HS-27A (cell line): ENCODE measurements around the gene BLOC1S4.
A peak's percentile ranks its signal among the peaks of the same experiment; 100 is the strongest.

Source experiments
- DNase-seq: peaks from one replicate; pipeline ENCODE4 v3.0.0-alpha.2; 2012; ENCODE audit warnings: low read depth, missing footprints

BLOC1S4 gene

DNA sequence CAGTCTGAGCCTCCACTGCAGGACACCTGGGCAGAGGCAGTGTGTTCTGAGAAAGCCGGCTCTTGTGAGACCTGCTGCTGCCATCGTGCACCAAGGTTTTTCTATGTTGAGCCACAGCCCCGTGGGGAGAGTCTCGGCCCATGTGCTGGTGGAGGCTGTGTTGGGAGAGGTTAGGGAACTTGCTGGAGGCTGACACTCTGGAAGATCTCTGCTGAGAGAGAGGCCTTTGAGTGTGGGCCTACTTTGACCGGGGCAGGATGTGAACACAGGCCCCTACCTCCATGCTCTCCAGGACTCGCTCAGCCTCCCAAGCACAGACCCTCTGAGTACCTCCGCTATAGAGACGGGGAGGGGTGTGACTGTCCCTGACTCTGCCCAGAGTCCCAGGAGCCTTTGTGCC, 23.6 kb upstream of the BLOC1S4 start:
- no peak for DNase-seq

DNA sequence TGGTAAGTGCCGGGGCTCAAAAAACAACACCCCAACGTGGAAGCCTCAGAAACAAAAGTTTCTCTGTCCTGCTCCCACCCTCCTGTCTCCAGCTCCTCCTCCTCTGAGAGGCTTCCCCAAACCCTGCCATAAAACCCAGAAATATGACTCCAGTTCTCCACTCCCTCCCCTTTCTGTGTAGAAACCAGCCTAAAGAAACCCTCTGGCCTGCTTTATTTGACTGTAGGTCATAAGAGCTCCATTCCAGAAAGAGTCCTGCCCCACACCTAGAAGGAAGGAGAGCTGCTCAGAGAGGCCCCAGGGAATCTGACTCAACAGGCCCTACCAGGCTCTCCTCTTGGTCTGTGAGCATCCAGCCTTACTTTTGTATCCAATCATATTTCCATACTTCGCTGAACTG, 23.2 kb upstream of the BLOC1S4 start:
- DNase-seq: no peak

DNA sequence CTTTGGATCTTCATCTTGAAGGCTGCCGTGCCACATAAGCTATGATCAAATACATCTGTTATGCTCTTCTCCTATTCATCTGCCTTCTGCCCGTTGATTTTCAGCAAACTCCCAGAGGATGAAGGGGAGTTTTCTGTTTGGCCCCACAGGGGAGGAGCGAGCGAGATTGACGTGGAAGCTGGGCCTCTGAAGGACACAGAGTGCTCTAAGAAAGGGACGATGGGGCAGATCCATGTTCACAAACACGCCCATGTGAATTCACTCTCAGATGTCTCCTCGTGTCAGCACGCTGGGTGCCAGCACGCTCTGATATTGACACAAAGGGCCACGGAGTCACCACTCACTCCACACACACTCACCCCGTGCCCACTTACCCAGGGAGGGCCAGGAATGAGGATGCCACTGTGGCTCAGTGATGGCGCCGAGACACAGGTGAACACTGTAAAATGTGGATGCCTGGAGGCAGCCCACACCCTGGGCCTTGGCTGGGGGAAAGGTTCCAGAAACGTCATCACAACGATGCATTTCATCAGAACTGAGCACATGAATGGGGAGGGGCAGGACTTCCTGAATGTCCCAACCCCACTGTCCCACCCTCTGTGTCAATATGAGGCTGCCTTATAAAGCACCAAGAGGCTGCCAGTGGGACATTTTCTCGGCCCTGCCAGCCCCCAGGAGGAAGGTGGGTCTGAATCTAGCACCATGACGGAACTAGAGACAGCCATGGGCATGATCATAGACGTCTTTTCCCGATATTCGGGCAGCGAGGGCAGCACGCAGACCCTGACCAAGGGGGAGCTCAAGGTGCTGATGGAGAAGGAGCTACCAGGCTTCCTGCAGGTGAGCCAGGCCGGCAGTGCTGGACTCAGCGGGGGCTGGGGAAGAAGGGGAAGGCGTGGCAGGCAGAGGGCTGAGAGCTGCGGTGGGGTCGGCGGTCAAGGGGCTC, 22.5 kb upstream of the BLOC1S4 start, which contains the start of gene S100P:
TSS of gene S100P (plus strand) at position 648 of the 946 bp plus-strand sequence. CDS start at position 703, 55 bp downstream.
- no peak for DNase-seq

DNA sequence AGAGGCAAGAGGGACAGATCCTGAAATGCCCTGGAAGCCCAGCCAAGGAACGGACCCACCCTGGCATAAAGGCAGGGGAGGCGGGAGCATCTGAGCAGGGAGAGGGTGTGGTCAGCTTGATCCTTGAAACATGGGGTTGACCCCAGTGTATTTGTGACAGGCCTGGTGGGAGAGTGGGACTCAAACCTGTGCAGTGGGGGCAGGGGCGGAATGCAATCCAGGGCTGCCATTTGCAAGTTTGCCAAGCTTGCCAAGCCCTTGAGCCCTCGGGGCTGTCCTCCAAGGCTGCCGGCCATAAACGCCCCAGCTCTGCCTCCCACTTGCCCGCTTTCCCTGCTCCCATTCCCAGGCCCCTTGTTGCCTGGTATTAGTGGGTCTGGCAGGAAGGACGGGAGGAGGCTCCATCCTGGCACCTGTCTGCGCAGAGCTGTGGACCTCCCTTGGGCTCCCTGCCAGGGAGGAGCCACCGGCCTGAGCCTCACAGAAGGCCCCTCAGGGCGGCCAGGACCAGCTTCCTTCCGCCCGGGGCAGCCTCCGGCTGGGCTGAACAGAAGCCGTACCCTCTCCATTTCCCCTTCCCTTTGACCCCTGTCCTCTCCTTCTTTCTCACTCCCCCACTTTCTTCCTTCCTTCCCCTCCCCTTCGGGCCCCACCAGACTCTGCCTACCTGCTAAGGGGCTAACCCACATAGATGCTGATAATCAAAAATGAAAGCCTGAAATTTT, 21.6 kb upstream of the BLOC1S4 start:
- no peak for DNase-seq

DNA sequence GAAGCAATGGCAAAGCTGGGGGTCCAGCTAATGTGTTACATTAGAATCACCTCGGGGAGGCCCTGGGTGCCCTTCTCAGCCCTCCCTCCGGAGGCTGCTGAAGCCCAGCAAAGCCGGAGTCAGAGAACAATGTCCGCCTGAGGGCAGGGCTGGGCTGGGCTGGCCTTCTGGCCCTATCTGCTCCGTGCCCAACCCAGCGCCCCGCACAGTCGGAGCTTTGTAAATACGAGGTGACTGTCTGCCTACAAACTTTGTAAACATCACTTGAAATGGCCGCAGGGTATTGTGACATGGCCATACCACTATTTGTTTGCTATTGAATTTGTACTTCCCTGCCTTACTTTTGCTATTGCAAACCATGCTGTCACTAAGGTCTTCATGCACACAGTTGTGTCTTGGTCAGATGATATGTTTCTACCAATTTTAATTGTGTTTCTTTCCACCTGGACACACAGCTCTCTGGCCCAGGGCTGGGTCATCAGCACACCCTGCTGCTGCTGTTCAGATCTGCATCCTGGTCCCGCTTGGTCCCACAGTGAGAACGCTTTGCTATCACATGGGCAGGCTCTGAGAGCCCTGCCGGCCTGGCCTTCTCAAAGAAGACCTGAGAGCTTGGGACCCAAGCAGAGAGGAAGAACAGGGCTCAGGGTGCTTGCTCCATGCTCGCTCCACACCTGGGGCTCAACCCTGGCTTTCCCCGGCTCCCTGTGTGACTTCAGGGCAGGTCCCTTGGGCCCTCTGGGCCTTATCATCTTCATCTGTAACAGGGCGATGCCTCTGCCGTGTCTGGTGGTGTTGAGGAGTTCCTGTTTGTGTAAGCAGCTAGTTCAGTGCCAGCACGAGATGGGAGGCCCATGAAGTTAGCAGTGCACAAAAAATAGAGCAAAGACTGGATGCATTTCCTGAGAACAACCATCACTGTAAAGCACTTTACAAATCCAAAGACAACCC, 20.0 kb upstream of the BLOC1S4 start:
- no peak for DNase-seq

DNA sequence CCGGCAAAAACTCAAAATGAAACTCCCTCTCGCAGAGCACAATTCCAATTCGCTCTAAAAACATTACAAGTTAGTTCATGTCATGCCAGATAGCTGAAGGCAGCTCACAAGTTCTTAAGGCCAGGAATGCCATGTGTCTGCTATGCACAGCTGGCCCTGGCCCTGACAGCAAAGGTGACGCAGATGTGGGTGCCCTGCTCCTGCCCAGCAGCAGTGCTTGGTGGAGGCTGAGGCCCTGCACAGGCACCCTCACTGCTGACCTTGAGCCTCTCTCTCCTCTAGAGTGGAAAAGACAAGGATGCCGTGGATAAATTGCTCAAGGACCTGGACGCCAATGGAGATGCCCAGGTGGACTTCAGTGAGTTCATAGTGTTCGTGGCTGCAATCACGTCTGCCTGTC, 19.4 kb upstream of the BLOC1S4 start:
- no peak for DNase-seq

DNA sequence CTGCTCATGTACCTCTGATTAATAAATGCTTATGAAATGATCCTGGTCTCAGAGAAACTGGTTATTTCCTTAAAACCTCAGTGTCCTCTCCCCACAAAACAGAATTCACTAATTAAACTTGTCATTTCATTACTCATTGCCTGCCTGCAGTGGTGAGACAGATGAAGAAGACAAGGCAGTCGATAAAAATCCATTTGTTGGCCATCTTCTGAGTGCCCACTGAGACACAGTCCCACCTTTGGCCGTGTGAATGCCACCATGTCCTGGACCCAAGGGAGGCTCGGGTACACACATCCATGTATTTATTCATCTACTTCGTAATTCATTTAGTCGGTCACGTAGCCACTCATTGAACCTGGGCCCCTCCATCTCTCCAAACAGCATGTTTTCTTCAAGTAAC, 18.8 kb upstream of the BLOC1S4 start:
- DNase-seq: no peak

DNA sequence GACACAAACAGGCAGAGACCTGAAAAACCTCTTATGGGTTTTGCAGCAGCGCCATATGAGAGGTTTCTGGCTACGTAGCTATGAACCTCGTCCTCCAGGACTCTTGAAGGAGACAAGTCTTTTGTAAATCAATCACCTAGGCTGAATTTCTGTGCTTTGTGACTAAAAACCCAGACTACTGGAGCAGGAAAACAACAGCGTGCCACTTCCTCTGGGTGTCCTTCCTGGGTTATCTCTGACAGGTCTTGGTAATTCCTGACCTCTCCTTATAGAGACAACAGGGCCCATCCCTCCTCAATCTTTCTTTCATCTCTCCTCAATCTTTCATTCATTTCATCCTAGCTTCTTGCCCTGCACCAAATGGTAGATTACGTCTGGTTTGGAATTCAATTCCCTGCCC, 16.6 kb upstream of the BLOC1S4 start:
- no peak for DNase-seq

DNA sequence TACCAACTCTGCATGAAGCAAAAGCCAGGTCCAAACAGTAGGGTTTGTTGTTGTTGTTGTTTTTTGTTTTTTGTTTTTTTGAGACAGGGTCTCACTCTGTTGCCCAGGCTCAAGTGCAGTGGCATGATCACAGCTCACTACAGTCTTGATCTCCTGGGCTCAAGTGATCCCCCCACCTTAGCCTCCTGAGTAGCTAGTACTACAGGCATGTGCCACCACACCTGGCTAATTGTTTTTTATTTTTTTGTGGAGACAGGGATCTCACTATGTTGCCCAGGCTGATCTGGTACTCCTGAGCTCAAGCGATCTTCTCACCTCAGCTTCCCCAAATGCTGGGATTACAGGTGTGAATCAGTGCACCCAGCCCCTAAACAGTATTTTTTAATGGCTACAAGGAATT, 16.1 kb upstream of the BLOC1S4 start:
- DNase-seq: no peak

DNA sequence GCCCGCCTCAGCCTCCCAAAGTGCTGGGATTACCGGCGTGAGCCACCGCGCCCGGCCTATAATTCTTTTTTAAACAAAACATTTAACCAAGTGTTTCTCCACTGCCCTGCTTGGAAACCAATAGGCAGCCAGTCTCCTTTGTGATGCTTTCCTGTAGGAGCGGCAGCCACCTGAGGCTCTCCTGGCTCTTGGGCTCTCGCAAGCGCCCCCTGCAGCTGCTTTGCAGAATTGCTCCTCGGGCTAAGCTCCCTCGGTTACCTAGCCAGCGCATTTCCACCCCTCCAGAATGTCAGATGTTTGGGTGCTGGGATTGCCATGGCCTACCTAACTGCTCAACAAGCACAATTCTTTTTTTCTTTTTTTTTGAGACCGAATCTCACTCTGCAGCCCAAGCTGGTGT, 14.6 kb upstream of the BLOC1S4 start:
- DNase-seq: no peak

DNA sequence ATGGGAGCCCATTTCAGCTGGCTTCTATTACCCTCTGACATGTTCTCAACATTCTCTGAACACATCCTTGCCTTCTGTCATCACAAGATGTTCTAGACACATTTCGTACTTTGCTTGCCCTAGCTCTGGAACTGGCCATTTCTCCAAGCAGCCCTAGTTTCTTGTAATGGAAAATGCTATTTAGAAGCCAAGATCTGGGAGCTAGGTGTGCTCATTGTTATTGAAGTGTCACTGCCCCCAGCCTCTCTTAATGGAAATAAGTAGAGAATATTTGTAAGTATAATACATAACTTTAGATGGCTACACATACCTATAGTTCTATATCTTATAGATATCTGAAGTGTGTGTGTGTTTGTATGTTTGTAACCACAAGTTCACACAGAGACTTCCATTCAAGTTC, 13.2 kb upstream of the BLOC1S4 start:
- DNase-seq: no peak

DNA sequence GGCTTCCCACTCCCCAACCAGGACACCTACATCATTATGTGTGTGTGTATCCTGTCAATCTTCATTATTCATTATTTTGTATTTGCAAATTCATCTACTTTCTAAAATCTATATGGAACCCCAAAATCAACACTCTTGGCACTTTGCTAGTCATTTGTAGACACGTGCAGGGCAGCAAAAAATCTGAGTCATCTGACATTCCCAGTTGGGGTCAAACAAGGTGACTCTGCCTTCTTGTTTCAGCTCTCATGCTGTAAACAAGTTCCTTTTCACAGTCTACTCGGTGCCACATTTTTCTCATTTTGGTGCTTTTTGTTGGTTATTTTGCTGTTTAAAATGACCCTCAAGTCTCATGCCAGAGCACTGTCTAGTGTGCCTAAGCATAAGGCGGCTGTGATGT, 12.2 kb upstream of the BLOC1S4 start:
- no peak for DNase-seq

DNA sequence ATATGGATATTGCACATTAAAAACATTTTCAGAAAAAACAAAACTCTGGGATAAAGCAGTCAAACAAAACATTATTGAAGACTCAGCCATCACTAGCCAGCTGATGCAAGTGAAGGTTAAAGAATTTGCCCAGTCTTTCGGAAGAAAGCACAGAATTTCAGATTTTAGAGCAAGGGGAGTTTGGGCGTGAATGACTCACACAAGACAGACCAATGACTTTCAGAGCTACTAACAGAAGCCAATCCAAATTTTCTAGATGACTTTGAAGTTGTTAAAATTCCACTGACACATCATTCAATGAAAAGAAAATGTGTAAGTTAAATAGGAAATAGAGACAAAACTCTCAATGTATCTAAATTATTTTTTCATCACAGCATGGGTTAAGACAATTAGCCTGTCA, 10.3 kb upstream of the BLOC1S4 start:
- no peak for DNase-seq

DNA sequence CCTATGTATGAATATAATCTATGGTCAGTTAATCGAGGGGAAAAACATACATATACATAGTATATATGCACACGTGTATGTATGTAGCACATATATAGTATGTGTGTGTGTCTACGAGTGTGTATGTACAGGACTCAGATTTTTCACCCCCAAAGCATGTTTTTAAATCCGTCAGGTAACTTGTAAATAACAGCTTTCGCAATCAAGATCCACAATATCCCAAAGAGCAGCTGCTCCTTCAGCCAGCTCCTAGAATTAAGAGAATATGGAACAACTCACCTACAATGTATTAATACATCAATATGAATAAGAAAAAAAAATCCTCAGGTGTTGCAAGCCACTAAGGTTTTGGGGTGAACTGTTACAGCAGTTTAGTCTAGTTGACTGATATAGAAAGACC, 9.8 kb upstream of the BLOC1S4 start:
- no peak for DNase-seq

DNA sequence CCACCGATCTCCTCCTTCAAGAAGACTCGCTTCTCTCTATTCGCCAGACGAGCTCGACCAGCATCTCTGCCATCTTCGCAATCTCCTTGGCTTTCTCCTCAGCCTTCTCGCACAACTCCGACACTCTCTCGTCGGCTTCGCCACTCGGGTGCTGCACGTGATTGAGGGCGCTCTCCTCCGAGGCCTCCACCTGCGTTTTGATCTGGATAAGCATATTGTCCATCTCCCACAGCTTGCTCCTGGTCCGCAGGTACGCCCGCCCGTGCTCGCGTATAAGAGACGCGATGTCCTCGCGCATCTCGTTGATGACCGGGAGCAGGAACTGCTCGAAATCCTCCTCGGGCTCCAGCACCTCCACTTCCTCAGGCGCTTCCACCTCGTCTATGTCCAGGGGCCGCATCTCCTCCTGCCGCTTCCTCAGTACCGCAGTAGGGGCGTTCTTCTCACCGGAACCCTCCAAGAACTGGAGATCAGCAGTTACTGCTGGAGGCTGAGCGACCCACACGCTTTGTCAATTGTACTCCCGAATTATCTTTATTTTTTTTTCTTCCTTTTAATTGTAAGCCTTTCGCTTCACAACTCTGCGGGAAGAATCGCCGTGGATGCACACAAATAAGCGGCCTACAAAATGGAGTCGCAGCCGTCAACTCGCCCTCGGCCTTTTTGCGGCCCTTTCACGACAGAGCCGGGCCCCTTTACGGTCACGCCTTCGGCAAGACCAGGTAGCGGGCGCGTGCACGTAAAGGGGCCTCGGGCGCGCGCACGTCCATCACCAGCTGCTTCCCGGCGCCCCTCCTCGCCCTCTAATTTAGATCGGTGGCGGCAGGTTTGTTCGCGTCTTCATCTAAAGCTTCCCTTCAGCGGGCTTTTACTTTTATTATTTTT, 6.5 kb upstream of the BLOC1S4 start, which contains the start of gene MRFAP1L1:
TSS of gene MRFAP1L1 (minus strand) at position 636 of the 885 bp plus-strand sequence. CDS start at position 400, 236 bp downstream.
- DNase-seq: peak; percentile 82

DNA sequence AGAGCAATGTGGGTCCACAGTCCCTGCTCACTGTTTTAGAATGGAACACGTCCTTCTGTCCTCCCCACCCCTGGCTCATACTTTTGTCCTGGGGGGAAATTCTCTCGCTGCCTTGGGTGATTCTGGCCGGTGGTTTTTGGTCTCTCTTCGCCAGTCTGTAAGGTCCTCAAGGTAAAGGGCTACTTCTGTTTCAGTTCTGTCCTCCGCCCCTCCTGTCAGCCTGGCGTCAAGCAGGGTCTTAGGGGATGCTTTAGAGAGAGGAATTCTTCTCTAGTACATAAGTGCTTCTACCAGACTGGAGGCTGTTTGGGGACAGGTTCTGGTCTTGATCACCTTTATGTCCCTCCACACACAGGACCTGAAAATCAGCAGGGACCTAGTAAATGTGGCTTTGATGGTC, 5.7 kb upstream of the BLOC1S4 start:
- DNase-seq: no peak

DNA sequence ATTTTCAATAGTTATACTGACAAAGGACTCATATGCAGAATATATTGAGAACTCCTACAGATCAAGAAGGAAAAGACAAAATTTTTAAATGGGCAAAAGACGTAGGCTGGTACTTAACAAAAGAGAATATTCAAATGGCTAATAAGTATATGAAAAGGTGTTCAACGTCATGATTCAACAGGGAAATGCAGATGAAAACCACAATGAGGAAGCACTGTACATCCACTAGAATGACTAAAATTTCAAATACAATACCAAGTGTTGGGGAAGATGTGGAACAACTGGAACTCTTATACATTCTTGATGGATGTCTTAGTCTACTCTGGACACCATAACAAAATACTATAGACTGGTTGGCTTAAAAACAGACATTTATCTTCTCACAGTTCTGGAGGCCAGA, 5.0 kb upstream of the BLOC1S4 start:
- DNase-seq: no peak

DNA sequence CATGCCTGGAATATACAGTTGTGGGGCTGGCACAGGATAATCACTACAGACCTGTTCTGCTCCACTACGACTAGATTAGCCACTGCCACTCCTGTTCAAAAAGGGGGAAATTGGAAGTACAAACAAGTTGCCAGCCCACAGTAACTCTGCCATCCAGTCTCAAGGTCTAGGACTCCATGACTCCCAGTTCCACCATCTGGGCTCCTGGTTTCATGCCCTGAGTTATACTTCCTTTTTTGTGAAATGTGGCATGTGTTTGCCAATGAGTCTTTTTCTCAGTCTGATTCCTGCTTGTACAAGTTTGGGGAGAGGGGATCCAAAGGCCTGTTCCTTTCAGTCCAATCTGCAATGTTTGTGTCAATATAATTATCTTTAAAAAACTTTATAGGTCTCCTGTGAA, 1.0 kb upstream of the BLOC1S4 start:
- DNase-seq: no peak

DNA sequence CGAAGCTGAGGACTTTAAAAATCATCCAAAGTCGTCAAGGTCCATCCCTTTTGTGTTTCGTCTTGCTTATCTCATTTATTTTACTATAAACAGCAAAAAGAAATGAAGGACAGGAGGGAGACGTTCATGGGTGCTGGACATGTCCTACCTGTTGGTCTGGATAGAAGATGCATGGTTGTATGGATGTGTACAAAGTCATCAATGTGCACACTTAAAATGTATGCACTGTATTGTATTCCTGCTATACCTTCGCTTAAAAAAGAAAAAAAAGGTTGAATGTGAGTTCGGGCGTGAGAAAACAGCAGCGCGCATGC, 313 bp upstream of the BLOC1S4 start:
- no peak for DNase-seq

DNA sequence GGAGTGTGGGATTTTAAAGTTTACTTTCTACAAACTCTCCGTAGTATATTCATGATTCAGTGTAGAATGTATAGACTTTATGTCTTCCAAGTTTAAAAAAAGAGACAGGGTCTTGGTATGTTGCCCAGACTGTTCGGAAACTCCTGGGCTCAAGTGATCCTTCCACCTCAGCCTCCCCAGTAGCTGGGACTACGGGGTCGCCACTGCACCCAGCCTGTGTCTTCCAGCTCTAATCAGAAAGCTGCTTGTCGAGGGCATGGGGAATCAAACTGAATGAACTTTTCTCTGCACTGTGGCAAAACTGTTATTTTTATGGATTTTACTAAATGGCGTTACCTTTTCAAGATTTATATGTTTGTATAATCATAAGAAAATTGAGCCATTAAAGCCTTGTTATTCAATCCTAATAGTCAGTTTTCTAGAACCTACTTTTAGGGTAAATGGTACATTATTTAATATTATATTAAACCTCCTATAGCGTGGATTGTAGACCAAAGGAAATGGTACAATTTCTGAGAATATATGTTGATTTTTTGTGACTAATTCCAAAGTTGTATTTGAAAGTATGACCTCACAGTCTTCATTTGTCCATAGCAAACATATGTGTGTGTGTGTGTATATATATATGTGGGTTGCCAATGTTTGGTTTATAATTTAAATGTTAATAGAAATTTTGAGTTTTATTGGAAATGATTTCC, 1.1 kb downstream of the BLOC1S4 start:
- no peak for DNase-seq
